ENCODE measurements around the gene ADGRG6. TPM values are rescaled to one million over a fixed set of nuclear protein-coding genes. Genes with fewer than 3 reads are reported as not detected.
A peak's percentile ranks its signal among the peaks of the same experiment; 100 is the strongest.

Gene ADGRG6
- total and polyA plus RNA-seq, 2 donors: 10.2 to 13.6 TPM

- DNase-seq (ENCODE audit: low read depth in 6 of 9, low spot score in 9 of 9): no peak
- no peak overlapping the region for H3K4me3 ChIP-seq (ENCODE audit: low read length in 2 of 2)
- no peak overlapping the region for H3K27ac ChIP-seq (ENCODE audit: low read depth in 1 of 2, low read length in 1 of 2)
- H3K27me3 ChIP-seq (ENCODE audit: control insufficient read depth in 2 of 2, insufficient read depth in 1 of 2, low read length in 1 of 2): no peaks in the 10 kb centered on the region
- WGBS: 98% methylated on average over 6 of the region's 6 CpGs
- H3K4me1 ChIP-seq (ENCODE audit: control insufficient read depth in 2 of 2, insufficient read depth in 2 of 2, low read length in 2 of 2): no peaks in the 10 kb centered on the region
- H3K9me3 ChIP-seq (ENCODE audit: control insufficient read depth in 2 of 2, insufficient read depth in 1 of 2, low read length in 1 of 2): no peaks in the 10 kb centered on the region
- H3K36me3 ChIP-seq (ENCODE audit: control insufficient read depth in 2 of 2, insufficient read depth in 2 of 2, low read length in 1 of 2): no peaks in the 10 kb centered on the region
These were observed 21.6 kb downstream of the ADGRG6 start for GRCh38 chr6:142323377-142323776.

GRCh38 chr6:142324111-142324510, 22.3 kb downstream of the ADGRG6 start:
- Histone ChIP-seq H3K27me3 (ENCODE audit: control insufficient read depth in 2 of 2, insufficient read depth in 1 of 2, low read length in 1 of 2) (no peaks in the 10 kb centered on the region), H3K36me3 (ENCODE audit: control insufficient read depth in 2 of 2, insufficient read depth in 2 of 2, low read length in 1 of 2) (no peaks in the 10 kb centered on the region), H3K4me3 (ENCODE audit: low read length in 2 of 2) (no peak overlapping the region), H3K27ac (ENCODE audit: low read depth in 1 of 2, low read length in 1 of 2) (no peak overlapping the region), H3K4me1 (ENCODE audit: control insufficient read depth in 2 of 2, insufficient read depth in 2 of 2, low read length in 2 of 2) (no peaks in the 10 kb centered on the region), H3K9me3 (ENCODE audit: control insufficient read depth in 2 of 2, insufficient read depth in 1 of 2, low read length in 1 of 2) (no peaks in the 10 kb centered on the region)
- WGBS: 94% methylated on average over 1 of the region's 1 CpG
- DNase-seq (ENCODE audit: low read depth in 6 of 9, low spot score in 9 of 9): no peak

- no peaks in the 10 kb centered on the region for H3K27me3 ChIP-seq (ENCODE audit: control insufficient read depth in 2 of 2, insufficient read depth in 1 of 2, low read length in 1 of 2)
- H3K4me1 ChIP-seq (ENCODE audit: control insufficient read depth in 2 of 2, insufficient read depth in 2 of 2, low read length in 2 of 2): no peaks in the 10 kb centered on the region
- WGBS: 96% methylated on average over 3 of the region's 3 CpGs
- H3K9me3 ChIP-seq (ENCODE audit: control insufficient read depth in 2 of 2, insufficient read depth in 1 of 2, low read length in 1 of 2): no peaks in the 10 kb centered on the region
- H3K4me3 ChIP-seq (ENCODE audit: low read length in 2 of 2): no peak overlapping the region
- H3K36me3 ChIP-seq (ENCODE audit: control insufficient read depth in 2 of 2, insufficient read depth in 2 of 2, low read length in 1 of 2): no peaks in the 10 kb centered on the region
- H3K27ac ChIP-seq (ENCODE audit: low read depth in 1 of 2, low read length in 1 of 2): no peak overlapping the region
- no peak for DNase-seq (ENCODE audit: low read depth in 6 of 9, low spot score in 9 of 9)
These were observed 23.3 kb downstream of the ADGRG6 start for GRCh38 chr6:142325111-142325510.

- H3K27ac ChIP-seq (ENCODE audit: low read depth in 1 of 2, low read length in 1 of 2): no peak overlapping the region
- peaks cover 0 to 7% of the 10 kb centered on the region in 2 donors for H3K4me1 ChIP-seq (ENCODE audit: control insufficient read depth in 2 of 2, insufficient read depth in 2 of 2, low read length in 2 of 2)
- no peak overlapping the region for H3K4me3 ChIP-seq (ENCODE audit: low read length in 2 of 2)
- no peaks in the 10 kb centered on the region for H3K36me3 ChIP-seq (ENCODE audit: control insufficient read depth in 2 of 2, insufficient read depth in 2 of 2, low read length in 1 of 2)
- H3K9me3 ChIP-seq (ENCODE audit: control insufficient read depth in 2 of 2, insufficient read depth in 1 of 2, low read length in 1 of 2): no peaks in the 10 kb centered on the region
- no peak for DNase-seq (ENCODE audit: low read depth in 6 of 9, low spot score in 9 of 9)
- 95% methylated on average over 1 of the region's 1 CpG for WGBS
- no peaks in the 10 kb centered on the region for H3K27me3 ChIP-seq (ENCODE audit: control insufficient read depth in 2 of 2, insufficient read depth in 1 of 2, low read length in 1 of 2)
These were observed 24.7 kb downstream of the ADGRG6 start for GRCh38 chr6:142326540-142326939.

GRCh38 chr6:142328070-142328469, 26.3 kb downstream of the ADGRG6 start:
- H3K4me1 ChIP-seq (ENCODE audit: control insufficient read depth in 2 of 2, insufficient read depth in 2 of 2, low read length in 2 of 2): peaks cover 2 to 9% of the 10 kb centered on the region in 2 donors
- no peaks in the 10 kb centered on the region for H3K36me3 ChIP-seq (ENCODE audit: control insufficient read depth in 2 of 2, insufficient read depth in 2 of 2, low read length in 1 of 2)
- H3K27ac ChIP-seq (ENCODE audit: low read depth in 1 of 2, low read length in 1 of 2): no peak overlapping the region
- peaks cover 0 to 3% of the 10 kb centered on the region in 2 donors for H3K27me3 ChIP-seq (ENCODE audit: control insufficient read depth in 2 of 2, insufficient read depth in 1 of 2, low read length in 1 of 2)
- WGBS: 97% methylated on average over 2 of the region's 2 CpGs
- H3K4me3 ChIP-seq (ENCODE audit: low read length in 2 of 2): no peak overlapping the region
- no peak for DNase-seq (ENCODE audit: low read depth in 6 of 9, low spot score in 9 of 9)
- no peaks in the 10 kb centered on the region for H3K9me3 ChIP-seq (ENCODE audit: control insufficient read depth in 2 of 2, insufficient read depth in 1 of 2, low read length in 1 of 2)

GRCh38 chr6:142329486-142330113, 27.8 kb downstream of the ADGRG6 start:
- 95% methylated on average over 3 of the region's 3 CpGs for WGBS
- no peaks in the 10 kb centered on the region for H3K36me3 ChIP-seq (ENCODE audit: control insufficient read depth in 2 of 2, insufficient read depth in 2 of 2, low read length in 1 of 2)

GRCh38 chr6:142331075-142331551, 29.3 kb downstream of the ADGRG6 start:
- H3K4me1 ChIP-seq (ENCODE audit: control insufficient read depth in 2 of 2, insufficient read depth in 2 of 2, low read length in 2 of 2): peaks cover 2 to 9% of the 10 kb centered on the region in 2 donors
- peaks cover 0 to 3% of the 10 kb centered on the region in 2 donors for H3K27me3 ChIP-seq (ENCODE audit: control insufficient read depth in 2 of 2, insufficient read depth in 1 of 2, low read length in 1 of 2)
- no peak overlapping the region for H3K4me3 ChIP-seq (ENCODE audit: low read length in 2 of 2)
- peak; percentile 39 to 93 (median 76) for DNase-seq (ENCODE audit: low read depth in 6 of 9, low spot score in 9 of 9)
- WGBS: 8% methylated on average over 2 of the region's 2 CpGs
- no peaks in the 10 kb centered on the region for H3K36me3 ChIP-seq (ENCODE audit: control insufficient read depth in 2 of 2, insufficient read depth in 2 of 2, low read length in 1 of 2)
- H3K27ac ChIP-seq (ENCODE audit: low read depth in 1 of 2, low read length in 1 of 2): peak overlapping the region in 1 of 2 donors; percentile 14
- no peaks in the 10 kb centered on the region for H3K9me3 ChIP-seq (ENCODE audit: control insufficient read depth in 2 of 2, insufficient read depth in 1 of 2, low read length in 1 of 2)

More at GRCh38 chr6:142329486-142330113, 27.8 kb downstream of the ADGRG6 start:
- H3K27me3 ChIP-seq (ENCODE audit: control insufficient read depth in 2 of 2, insufficient read depth in 1 of 2, low read length in 1 of 2): peaks cover 0 to 3% of the 10 kb centered on the region in 2 donors
- H3K4me1 ChIP-seq (ENCODE audit: control insufficient read depth in 2 of 2, insufficient read depth in 2 of 2, low read length in 2 of 2): peaks cover 2 to 9% of the 10 kb centered on the region in 2 donors
- H3K27ac ChIP-seq (ENCODE audit: low read depth in 1 of 2, low read length in 1 of 2): no peak overlapping the region
- H3K4me3 ChIP-seq (ENCODE audit: low read length in 2 of 2): no peak overlapping the region
- H3K9me3 ChIP-seq (ENCODE audit: control insufficient read depth in 2 of 2, insufficient read depth in 1 of 2, low read length in 1 of 2): no peaks in the 10 kb centered on the region
- no peak for DNase-seq (ENCODE audit: low read depth in 6 of 9, low spot score in 9 of 9)

- DNase-seq (ENCODE audit: low read depth in 6 of 9, low spot score in 9 of 9): no peak
- peaks cover 2 to 9% of the 10 kb centered on the region in 2 donors for H3K4me1 ChIP-seq (ENCODE audit: control insufficient read depth in 2 of 2, insufficient read depth in 2 of 2, low read length in 2 of 2)
- peak overlapping the region in 1 of 2 donors; percentile 14 for H3K27ac ChIP-seq (ENCODE audit: low read depth in 1 of 2, low read length in 1 of 2)
- no peaks in the 10 kb centered on the region for H3K9me3 ChIP-seq (ENCODE audit: control insufficient read depth in 2 of 2, insufficient read depth in 1 of 2, low read length in 1 of 2)
- no peaks in the 10 kb centered on the region for H3K36me3 ChIP-seq (ENCODE audit: control insufficient read depth in 2 of 2, insufficient read depth in 2 of 2, low read length in 1 of 2)
- H3K4me3 ChIP-seq (ENCODE audit: low read length in 2 of 2): no peak overlapping the region
- 97% methylated on average over 3 of the region's 3 CpGs for WGBS
- peaks cover 0 to 3% of the 10 kb centered on the region in 2 donors for H3K27me3 ChIP-seq (ENCODE audit: control insufficient read depth in 2 of 2, insufficient read depth in 1 of 2, low read length in 1 of 2)
These were observed 29.8 kb downstream of the ADGRG6 start for GRCh38 chr6:142331601-142332000.

- no peaks in the 10 kb centered on the region for H3K36me3 ChIP-seq (ENCODE audit: control insufficient read depth in 2 of 2, insufficient read depth in 2 of 2, low read length in 1 of 2)
- H3K27me3 ChIP-seq (ENCODE audit: control insufficient read depth in 2 of 2, insufficient read depth in 1 of 2, low read length in 1 of 2): peaks cover 0 to 3% of the 10 kb centered on the region in 2 donors
- no peak overlapping the region for H3K4me3 ChIP-seq (ENCODE audit: low read length in 2 of 2)
- H3K4me1 ChIP-seq (ENCODE audit: control insufficient read depth in 2 of 2, insufficient read depth in 2 of 2, low read length in 2 of 2): peaks cover 2 to 9% of the 10 kb centered on the region in 2 donors
- WGBS: 92% methylated on average over 7 of the region's 7 CpGs
- H3K9me3 ChIP-seq (ENCODE audit: control insufficient read depth in 2 of 2, insufficient read depth in 1 of 2, low read length in 1 of 2): no peaks in the 10 kb centered on the region
- DNase-seq (ENCODE audit: low read depth in 6 of 9, low spot score in 9 of 9): no peak
- H3K27ac ChIP-seq (ENCODE audit: low read depth in 1 of 2, low read length in 1 of 2): no peak overlapping the region
These were observed 30.7 kb downstream of the ADGRG6 start for GRCh38 chr6:142332393-142333098.
